Measurements from ENCODE around the gene KCNA1.

GRCh38 chr12:4960030-4960429, 50.3 kb downstream of the KCNA1 start:
- no peak for TF ChIP-seq CTCF (IDR thresholded peaks at IDR 0.05; ENCODE audit: low read depth, low read length)
- no peak for TF ChIP-seq POLR2A (IDR thresholded peaks at IDR 0.05; ENCODE audit: extremely low read depth, insufficient read length)
- no peak for TF ChIP-seq MAX (IDR thresholded peaks at IDR 0.05; ENCODE audit: low read depth, low read length)
